ENCODE data around the gene HUWE1. TPM values are rescaled to one million over a fixed set of nuclear protein-coding genes. Genes with fewer than 3 reads are reported as not detected.
A peak's percentile ranks its signal among the peaks of the same experiment; 100 is the strongest.

Gene HUWE1
- total and polyA plus RNA-seq, 3 experiments from 2014 or later = 18.7 to 444 (median 437) TPM

- DNase-seq = no peak
- peaks cover 0 to 10% (median 0%) of the 10 kb centered on the region in 3 donors for H3K4me1 Mint-ChIP-seq
- no peaks in the 10 kb centered on the region for H3K4me1 ChIP-seq (ENCODE audit: insufficient read depth, low read length)
- H3K36me3 Mint-ChIP-seq = peaks cover 4 to 70% (median 4%) of the 10 kb centered on the region in 3 donors
- peaks cover 0 to 2% of the 10 kb centered on the region in 2 donors for H3K27me3 Mint-ChIP-seq
- no peak overlapping the region for H3K4me3 ChIP-seq (ENCODE audit: low read length)
- peaks cover 4% of the 10 kb centered on the region for H3K36me3 ChIP-seq (ENCODE audit: insufficient read depth, low read length)
- no peak overlapping the region for H3K27ac Mint-ChIP-seq
- no peak overlapping the region for H3K27ac ChIP-seq (ENCODE audit: low read depth, low read length)
- H3K9me3 Mint-ChIP-seq = no peaks in the 10 kb centered on the region
- H3K4me3 Mint-ChIP-seq = no peak overlapping the region
- POLR2A ChIA-PET = no interaction called here
- no peaks in the 10 kb centered on the region for H3K9me3 ChIP-seq (ENCODE audit: low read length)
- no peaks in the 10 kb centered on the region for H3K27me3 ChIP-seq (ENCODE audit: insufficient read depth, low read length, poor library complexity, severe bottlenecking)
- CTCF ChIA-PET = no interaction called here
Measured at GRCh38 chrX:53639257-53639656, 47.3 kb downstream of the HUWE1 start.

DNA sequence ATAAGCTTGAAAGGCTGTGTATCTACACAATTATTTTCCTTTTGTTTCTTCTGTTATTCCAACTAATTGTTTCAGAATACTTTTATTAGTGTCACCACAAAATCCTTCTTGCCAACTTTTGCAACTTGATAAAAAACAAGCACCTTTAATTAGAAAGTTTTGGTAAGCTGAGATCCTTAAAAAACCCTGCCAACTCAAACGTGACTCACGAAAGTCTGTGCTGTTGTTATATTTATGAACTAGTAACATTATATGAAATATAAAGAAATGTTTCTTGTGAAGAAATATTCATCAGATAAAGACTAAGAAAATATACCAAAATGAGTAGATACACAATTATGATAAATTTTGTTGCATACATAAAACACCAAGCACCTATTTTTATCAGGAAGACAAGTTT lies 49.0 kb downstream of the HUWE1 start:
- no peak overlapping the region for H3K27ac ChIP-seq (ENCODE audit: low read depth, low read length)
- no peaks in the 10 kb centered on the region for H3K4me1 ChIP-seq (ENCODE audit: insufficient read depth, low read length)
- no peaks in the 10 kb centered on the region for H3K27me3 ChIP-seq (ENCODE audit: insufficient read depth, low read length, poor library complexity, severe bottlenecking)
- ChIA-PET POLR2A (no interaction called here), CTCF (interaction anchor here (0.6 kb wide), 1 partner anchor 217 kb away, joined by 3 read pairs; no protein-coding TSS in a partner anchor)
- Mint-ChIP-seq H3K9me3 (no peaks in the 10 kb centered on the region), H3K36me3 (peaks cover 4 to 71% (median 5%) of the 10 kb centered on the region in 3 donors), H3K4me3 (no peak overlapping the region), H3K27ac (no peak overlapping the region), H3K4me1 (peaks cover 0 to 16% (median 0%) of the 10 kb centered on the region in 3 donors), H3K27me3 (peaks cover 0 to 5% of the 10 kb centered on the region in 2 donors)
- no peak overlapping the region for H3K4me3 ChIP-seq (ENCODE audit: low read length)
- H3K9me3 ChIP-seq (ENCODE audit: low read length) = no peaks in the 10 kb centered on the region
- no peak for DNase-seq
- peaks cover 16% of the 10 kb centered on the region for H3K36me3 ChIP-seq (ENCODE audit: insufficient read depth, low read length)

GRCh38 chrX:53631156-53631555 lies 55.4 kb downstream of the HUWE1 start:
- H3K9me3 Mint-ChIP-seq = no peaks in the 10 kb centered on the region
- ChIA-PET POLR2A (no interaction called here), CTCF (no interaction called here)
- Histone ChIP-seq H3K27me3 (ENCODE audit: insufficient read depth, low read length, poor library complexity, severe bottlenecking) (no peaks in the 10 kb centered on the region), H3K36me3 (ENCODE audit: insufficient read depth, low read length) (peaks cover 52% of the 10 kb centered on the region), H3K4me1 (ENCODE audit: insufficient read depth, low read length) (no peaks in the 10 kb centered on the region), H3K27ac (ENCODE audit: low read depth, low read length) (no peak overlapping the region), H3K9me3 (ENCODE audit: low read length) (no peaks in the 10 kb centered on the region), H3K4me3 (ENCODE audit: low read length) (no peak overlapping the region)
- H3K27ac Mint-ChIP-seq = peak overlapping the region in 1 of 8 donors; percentile 13
- peaks cover 0 to 19% (median 0%) of the 10 kb centered on the region in 3 donors for H3K4me1 Mint-ChIP-seq
- no peak for DNase-seq
- no peak overlapping the region for H3K4me3 Mint-ChIP-seq
- peaks cover 0 to 5% of the 10 kb centered on the region in 2 donors for H3K27me3 Mint-ChIP-seq
- H3K36me3 Mint-ChIP-seq = peaks cover 0 to 93% (median 8%) of the 10 kb centered on the region in 3 donors

DNA sequence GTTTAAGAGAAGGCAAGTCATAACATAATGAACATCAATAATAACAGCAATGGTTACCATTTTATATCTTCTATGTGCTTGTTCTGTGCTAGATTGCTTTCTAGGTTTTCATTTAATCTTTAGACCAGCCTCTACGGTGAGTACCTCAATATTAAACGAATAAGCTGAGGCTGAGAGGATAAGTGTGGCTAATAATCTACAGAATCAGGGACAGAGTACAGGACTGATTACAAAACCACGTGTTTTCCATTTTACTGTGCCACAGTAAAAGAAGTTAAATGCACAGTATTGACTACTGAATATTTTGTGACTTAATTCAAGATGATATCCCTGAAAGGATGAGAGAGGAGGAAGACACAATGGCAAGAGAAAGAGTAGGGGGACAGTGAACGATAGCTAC lies 56.3 kb downstream of the HUWE1 start:
- H3K9me3 ChIP-seq (ENCODE audit: low read length) = no peaks in the 10 kb centered on the region
- H3K4me3 ChIP-seq (ENCODE audit: low read length) = no peak overlapping the region
- Mint-ChIP-seq H3K36me3 (peaks cover 0 to 91% (median 10%) of the 10 kb centered on the region in 3 donors), H3K27me3 (peaks cover 0 to 5% of the 10 kb centered on the region in 2 donors), H3K4me1 (peaks cover 0 to 19% (median 0%) of the 10 kb centered on the region in 3 donors), H3K27ac (peak overlapping the region in 1 of 8 donors; percentile 21), H3K4me3 (no peak overlapping the region), H3K9me3 (no peaks in the 10 kb centered on the region)
- POLR2A ChIA-PET = no interaction called here
- no peak for DNase-seq
- no peaks in the 10 kb centered on the region for H3K4me1 ChIP-seq (ENCODE audit: insufficient read depth, low read length)
- no peaks in the 10 kb centered on the region for H3K27me3 ChIP-seq (ENCODE audit: insufficient read depth, low read length, poor library complexity, severe bottlenecking)
- CTCF ChIA-PET = no interaction called here
- peaks cover 52% of the 10 kb centered on the region for H3K36me3 ChIP-seq (ENCODE audit: insufficient read depth, low read length)
- H3K27ac ChIP-seq (ENCODE audit: low read depth, low read length) = no peak overlapping the region

GRCh38 chrX:53622431-53622830 lies 64.1 kb downstream of the HUWE1 start:
- H3K27me3 ChIP-seq (ENCODE audit: insufficient read depth, low read length, poor library complexity, severe bottlenecking) = no peaks in the 10 kb centered on the region
- ChIA-PET CTCF (no interaction called here), POLR2A (no interaction called here)
- Mint-ChIP-seq H3K27ac (peak overlapping the region in 2 of 8 donors; percentile 20 to 57), H3K36me3 (peaks cover 0 to 82% (median 6%) of the 10 kb centered on the region in 3 donors), H3K4me1 (peaks cover 0 to 18% (median 4%) of the 10 kb centered on the region in 3 donors), H3K4me3 (no peak overlapping the region), H3K9me3 (no peaks in the 10 kb centered on the region), H3K27me3 (peaks cover 0 to 3% of the 10 kb centered on the region in 2 donors)
- no peak overlapping the region for H3K27ac ChIP-seq (ENCODE audit: low read depth, low read length)
- peaks cover 34% of the 10 kb centered on the region for H3K36me3 ChIP-seq (ENCODE audit: insufficient read depth, low read length)
- no peak for DNase-seq
- H3K4me3 ChIP-seq (ENCODE audit: low read length) = no peak overlapping the region
- no peaks in the 10 kb centered on the region for H3K9me3 ChIP-seq (ENCODE audit: low read length)
- no peaks in the 10 kb centered on the region for H3K4me1 ChIP-seq (ENCODE audit: insufficient read depth, low read length)

GRCh38 chrX:53621418-53621986 lies 65.0 kb downstream of the HUWE1 start:
- no peaks in the 10 kb centered on the region for H3K27me3 ChIP-seq (ENCODE audit: insufficient read depth, low read length, poor library complexity, severe bottlenecking)
- H3K4me1 Mint-ChIP-seq = peaks cover 0 to 18% (median 4%) of the 10 kb centered on the region in 3 donors
- CTCF ChIA-PET = no interaction called here
- no peak overlapping the region for H3K4me3 ChIP-seq (ENCODE audit: low read length)
- no peaks in the 10 kb centered on the region for H3K9me3 ChIP-seq (ENCODE audit: low read length)
- peaks cover 0 to 3% of the 10 kb centered on the region in 2 donors for H3K27me3 Mint-ChIP-seq
- no peaks in the 10 kb centered on the region for H3K4me1 ChIP-seq (ENCODE audit: insufficient read depth, low read length)
- H3K36me3 ChIP-seq (ENCODE audit: insufficient read depth, low read length) = peaks cover 36% of the 10 kb centered on the region
- H3K27ac ChIP-seq (ENCODE audit: low read depth, low read length) = no peak overlapping the region
- no peaks in the 10 kb centered on the region for H3K9me3 Mint-ChIP-seq
- H3K36me3 Mint-ChIP-seq = peaks cover 0 to 83% (median 10%) of the 10 kb centered on the region in 3 donors
- no peak overlapping the region for H3K4me3 Mint-ChIP-seq
- no peak for DNase-seq
- H3K27ac Mint-ChIP-seq = peak overlapping the region in 1 of 8 donors; percentile 5
- POLR2A ChIA-PET = no interaction called here

DNA sequence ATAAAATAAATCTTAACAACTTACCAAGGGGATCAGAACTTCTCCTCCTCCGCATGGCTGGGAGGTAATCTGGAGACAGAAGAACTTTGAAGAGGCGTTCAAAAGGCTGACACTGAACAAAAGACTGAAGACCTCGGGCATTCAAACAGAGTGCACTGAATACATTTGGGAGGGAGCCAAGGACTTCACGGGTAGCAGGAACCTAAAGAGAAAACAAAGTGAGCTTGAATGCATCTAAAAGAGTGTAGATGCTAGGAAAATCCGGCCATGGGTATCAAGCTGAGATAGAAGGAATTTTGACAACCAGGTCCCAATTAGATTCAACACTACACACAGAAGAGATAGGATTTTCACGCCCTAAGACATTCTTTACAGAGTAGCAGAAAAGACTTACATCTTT lies 69.6 kb downstream of the HUWE1 start:
- Mint-ChIP-seq H3K27ac (peak overlapping the region in 1 of 8 donors; percentile 23), H3K36me3 (peaks cover 0 to 85% (median 10%) of the 10 kb centered on the region in 3 donors)
- POLR2A ChIA-PET = no interaction called here

DNA sequence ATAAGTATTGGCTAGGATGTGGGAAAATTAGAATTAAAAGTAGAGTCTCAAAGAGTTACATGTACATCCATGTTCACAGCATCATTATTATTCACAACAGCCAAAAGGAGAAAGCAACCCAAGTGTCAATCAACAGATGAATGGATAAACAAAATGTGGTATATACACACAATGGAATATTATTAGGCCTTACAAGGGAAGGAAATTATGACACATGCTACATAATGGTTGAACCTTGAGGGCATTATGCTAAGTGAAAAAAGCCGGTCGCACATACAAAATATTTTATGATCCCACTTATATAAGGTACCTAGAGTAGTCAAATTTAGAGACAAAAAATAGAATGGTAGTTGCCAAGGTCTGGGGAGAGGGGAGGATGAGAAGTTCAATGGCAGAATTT lies 80.1 kb downstream of the HUWE1 start:
- Mint-ChIP-seq H3K9me3 (no peaks in the 10 kb centered on the region), H3K27ac (peak overlapping the region in 1 of 8 donors; percentile 15), H3K4me3 (no peak overlapping the region), H3K4me1 (peaks cover 0 to 5% (median 4%) of the 10 kb centered on the region in 3 donors), H3K27me3 (no peaks in the 10 kb centered on the region), H3K36me3 (peaks cover 0 to 83% (median 0%) of the 10 kb centered on the region in 3 donors)
- no peak for DNase-seq
- no peaks in the 10 kb centered on the region for H3K4me1 ChIP-seq (ENCODE audit: insufficient read depth, low read length)
- H3K27me3 ChIP-seq (ENCODE audit: insufficient read depth, low read length, poor library complexity, severe bottlenecking) = no peaks in the 10 kb centered on the region
- no peaks in the 10 kb centered on the region for H3K9me3 ChIP-seq (ENCODE audit: low read length)
- no peak overlapping the region for H3K4me3 ChIP-seq (ENCODE audit: low read length)
- H3K27ac ChIP-seq (ENCODE audit: low read depth, low read length) = no peak overlapping the region
- CTCF ChIA-PET = no interaction called here
- H3K36me3 ChIP-seq (ENCODE audit: insufficient read depth, low read length) = peaks cover 30% of the 10 kb centered on the region
- POLR2A ChIA-PET = no interaction called here

More for the DNA sequence above, 69.6 kb downstream of the HUWE1 start:
- H3K4me1 ChIP-seq (ENCODE audit: insufficient read depth, low read length) = no peaks in the 10 kb centered on the region
- H3K36me3 ChIP-seq (ENCODE audit: insufficient read depth, low read length) = peaks cover 36% of the 10 kb centered on the region
- Mint-ChIP-seq H3K9me3 (no peaks in the 10 kb centered on the region), H3K27me3 (peaks cover 0 to 3% of the 10 kb centered on the region in 2 donors), H3K4me1 (peaks cover 2 to 11% (median 4%) of the 10 kb centered on the region in 3 donors), H3K4me3 (no peak overlapping the region)
- H3K4me3 ChIP-seq (ENCODE audit: low read length) = no peak overlapping the region
- no peaks in the 10 kb centered on the region for H3K9me3 ChIP-seq (ENCODE audit: low read length)
- no peak overlapping the region for H3K27ac ChIP-seq (ENCODE audit: low read depth, low read length)
- no peaks in the 10 kb centered on the region for H3K27me3 ChIP-seq (ENCODE audit: insufficient read depth, low read length, poor library complexity, severe bottlenecking)
- no peak for DNase-seq
- CTCF ChIA-PET = no interaction called here

Measured in CD8-positive, alpha-beta memory T cell (primary cell).